Measurements from ENCODE around the gene MUC4.
"Not testable (repeated sequence)": the region's sequence is repeated elsewhere in the genome, so short reads cannot be mapped to it uniquely, and the experiment has no call there.

Gene MUC4

DNA sequence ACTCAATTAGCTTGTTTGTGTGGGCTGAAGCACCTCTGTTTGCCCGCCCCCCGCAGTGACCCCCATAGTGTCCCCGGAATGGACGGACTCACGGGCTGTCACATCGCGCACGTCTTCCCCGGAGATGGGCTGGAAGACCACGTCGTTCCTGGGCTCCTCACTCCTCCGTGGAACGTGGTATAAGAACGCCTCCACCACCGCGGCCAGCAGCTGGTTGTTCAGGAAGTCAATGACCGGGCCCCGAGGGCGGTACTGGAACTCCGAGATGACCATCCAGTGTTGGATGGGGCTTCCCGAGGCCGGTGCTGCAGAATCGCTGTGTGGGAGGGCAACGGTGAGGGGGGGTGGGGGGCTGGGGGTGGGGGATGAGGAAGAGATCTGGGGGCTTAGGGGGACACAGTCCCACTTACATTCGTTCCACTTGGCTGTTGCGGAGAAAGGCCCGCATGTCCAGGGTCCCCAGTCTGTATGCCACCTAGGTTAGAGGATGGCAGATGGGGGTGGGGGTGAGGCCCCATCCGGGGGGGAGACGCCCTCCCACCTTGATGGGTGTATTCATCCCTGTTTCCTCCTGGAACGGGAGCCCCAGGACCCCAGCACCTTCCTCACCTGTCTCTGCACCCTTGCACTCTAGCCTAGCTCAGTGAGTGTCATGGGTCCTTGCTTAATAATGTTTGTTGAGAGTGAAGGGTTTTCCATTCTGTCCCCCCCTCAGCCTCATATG is 60.8 kb downstream of the MUC4 start:
- in situ Hi-C loops (cut with HindIII; ENCODE audit: low sequenced_read_pairs): no loop called here
- DNase-seq (ENCODE audit: low read depth): no peak
- TF ChIP-seq, protein P1, sequence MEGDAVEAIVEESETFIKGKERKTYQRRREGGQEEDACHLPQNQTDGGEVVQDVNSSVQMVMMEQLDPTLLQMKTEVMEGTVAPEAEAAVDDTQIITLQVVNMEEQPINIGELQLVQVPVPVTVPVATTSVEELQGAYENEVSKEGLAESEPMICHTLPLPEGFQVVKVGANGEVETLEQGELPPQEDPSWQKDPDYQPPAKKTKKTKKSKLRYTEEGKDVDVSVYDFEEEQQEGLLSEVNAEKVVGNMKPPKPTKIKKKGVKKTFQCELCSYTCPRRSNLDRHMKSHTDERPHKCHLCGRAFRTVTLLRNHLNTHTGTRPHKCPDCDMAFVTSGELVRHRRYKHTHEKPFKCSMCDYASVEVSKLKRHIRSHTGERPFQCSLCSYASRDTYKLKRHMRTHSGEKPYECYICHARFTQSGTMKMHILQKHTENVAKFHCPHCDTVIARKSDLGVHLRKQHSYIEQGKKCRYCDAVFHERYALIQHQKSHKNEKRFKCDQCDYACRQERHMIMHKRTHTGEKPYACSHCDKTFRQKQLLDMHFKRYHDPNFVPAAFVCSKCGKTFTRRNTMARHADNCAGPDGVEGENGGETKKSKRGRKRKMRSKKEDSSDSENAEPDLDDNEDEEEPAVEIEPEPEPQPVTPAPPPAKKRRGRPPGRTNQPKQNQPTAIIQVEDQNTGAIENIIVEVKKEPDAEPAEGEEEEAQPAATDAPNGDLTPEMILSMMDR (IDR thresholded peaks at IDR 0.05; ENCODE audit: low read depth, low read length, missing control alignments): no peak
- no peak overlapping the region for H3K4me3 ChIP-seq (ENCODE audit: low read depth, low read length)

DNA sequence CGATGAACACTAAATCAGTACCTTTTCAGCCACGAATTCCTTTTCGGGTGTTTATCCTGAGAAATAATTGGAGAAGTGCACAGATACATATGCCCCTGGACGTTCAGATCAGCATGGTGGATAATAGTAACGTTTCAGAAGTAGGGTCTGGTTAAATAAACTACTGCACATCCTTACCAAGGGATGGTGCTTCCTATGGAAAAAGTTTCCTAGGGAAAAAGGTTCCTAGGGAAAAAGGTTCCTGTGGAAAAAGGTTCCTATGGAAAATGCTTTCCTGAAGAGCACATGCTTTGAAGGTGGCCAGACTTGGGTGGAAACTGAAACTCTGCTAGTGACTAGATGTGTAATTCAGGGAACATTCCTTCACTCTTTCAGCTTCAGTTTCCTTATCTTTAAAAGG is 62.6 kb downstream of the MUC4 start:
- H3K4me3 ChIP-seq (ENCODE audit: low read depth, low read length); DNase-seq (ENCODE audit: low read depth); in situ Hi-C loops (cut with HindIII; ENCODE audit: low sequenced_read_pairs): not testable (repeated sequence)

DNA sequence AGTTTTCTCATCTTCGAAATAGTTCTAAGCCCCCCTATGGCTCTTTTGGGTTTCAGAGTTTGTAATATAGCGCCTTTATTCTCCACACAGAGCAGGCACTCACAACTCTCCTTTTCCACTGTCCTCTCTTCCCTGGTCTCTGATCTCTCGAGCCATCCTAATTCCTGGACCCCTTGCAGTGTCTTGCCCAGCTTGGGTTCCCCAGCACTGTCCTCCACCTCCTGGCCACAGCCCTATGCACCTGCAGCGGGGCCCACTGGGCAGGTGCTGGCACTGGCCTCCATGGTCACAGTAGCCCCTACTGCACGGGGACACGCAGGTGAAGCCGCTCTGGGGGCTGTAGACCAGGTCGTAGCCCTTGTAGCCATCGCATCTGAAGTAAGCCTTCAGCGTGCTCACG is 63.1 kb downstream of the MUC4 start:
- in situ Hi-C loops (cut with HindIII; ENCODE audit: low sequenced_read_pairs): no loop called here
- no peak overlapping the region for H3K4me3 ChIP-seq (ENCODE audit: low read depth, low read length)
- TF ChIP-seq, protein P1 (IDR thresholded peaks at IDR 0.05; ENCODE audit: low read depth, low read length, missing control alignments): no peak
- no peak for DNase-seq (ENCODE audit: low read depth)

DNA sequence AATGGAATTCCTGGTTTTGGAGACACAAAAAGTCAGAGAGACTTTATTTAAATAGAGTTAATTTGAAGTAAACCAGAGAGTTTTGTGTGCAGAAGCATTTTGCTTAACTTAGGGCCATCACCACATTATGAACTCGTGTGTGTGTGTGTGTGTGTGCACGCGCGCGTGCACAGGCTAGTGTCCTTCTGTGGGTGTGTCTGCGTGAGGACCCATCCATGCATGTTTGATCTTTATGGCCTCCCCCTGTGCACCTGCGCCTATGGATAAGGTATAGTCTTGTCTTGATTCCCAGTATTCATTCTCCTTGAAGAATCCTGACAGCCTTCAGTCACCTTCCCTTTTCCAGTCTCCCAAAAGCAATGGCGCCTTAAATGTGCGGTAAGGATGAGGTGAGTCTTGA is 65.0 kb downstream of the MUC4 start:
- TF ChIP-seq, protein P1 (IDR thresholded peaks at IDR 0.05; ENCODE audit: low read depth, low read length, missing control alignments): no peak
- no peak overlapping the region for H3K4me3 ChIP-seq (ENCODE audit: low read depth, low read length)
- in situ Hi-C loops (cut with HindIII; ENCODE audit: low sequenced_read_pairs): no loop called here
- no peak for DNase-seq (ENCODE audit: low read depth)

DNA sequence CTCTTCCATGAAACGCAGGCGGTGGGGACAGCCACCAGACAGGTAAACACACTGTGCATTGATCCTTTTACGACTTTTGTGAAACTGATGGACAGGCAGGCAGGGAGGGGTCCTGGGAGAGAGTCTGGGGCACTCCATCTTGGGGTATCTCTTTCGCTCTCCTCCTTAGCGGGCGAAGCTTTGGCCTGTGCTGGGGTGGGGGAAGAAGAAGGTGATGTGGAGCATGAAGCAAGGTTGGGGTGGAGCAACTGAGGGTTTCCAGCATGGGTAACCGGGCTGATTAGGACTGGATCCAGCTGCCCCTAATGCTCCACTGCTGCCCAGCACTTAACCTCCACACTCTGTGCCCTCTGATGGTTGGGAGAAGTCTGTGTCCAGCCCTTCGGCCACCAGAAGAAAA is 65.4 kb downstream of the MUC4 start:
- in situ Hi-C loops (cut with HindIII; ENCODE audit: low sequenced_read_pairs): no loop called here
- no peak overlapping the region for H3K4me3 ChIP-seq (ENCODE audit: low read depth, low read length)
- DNase-seq (ENCODE audit: low read depth): no peak
- TF ChIP-seq, protein P1 (IDR thresholded peaks at IDR 0.05; ENCODE audit: low read depth, low read length, missing control alignments): no peak

DNA sequence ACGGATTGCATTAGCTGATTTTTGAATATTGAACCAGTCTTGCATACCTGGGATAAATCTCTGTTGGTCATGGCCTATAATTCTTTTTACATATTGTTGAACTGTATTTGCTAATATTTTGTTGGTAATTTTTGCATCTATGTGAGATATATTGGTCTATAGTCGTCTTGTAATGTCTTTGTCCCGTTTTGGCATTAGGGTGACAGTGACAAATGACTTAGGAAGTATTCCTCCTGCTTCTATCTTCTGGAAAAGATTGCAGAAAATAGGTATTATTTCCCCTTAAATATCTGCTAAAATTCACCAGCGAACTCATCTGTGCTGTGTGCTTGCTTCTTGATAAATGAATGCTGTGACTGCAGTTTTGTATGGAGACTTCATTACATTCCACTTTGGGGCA is 67.3 kb downstream of the MUC4 start:
- DNase-seq (ENCODE audit: low read depth): no peak
- H3K4me3 ChIP-seq (ENCODE audit: low read depth, low read length): no peak overlapping the region
- in situ Hi-C loops (cut with HindIII; ENCODE audit: low sequenced_read_pairs): no loop called here
- TF ChIP-seq, protein P1 (IDR thresholded peaks at IDR 0.05; ENCODE audit: low read depth, low read length, missing control alignments): no peak

DNA sequence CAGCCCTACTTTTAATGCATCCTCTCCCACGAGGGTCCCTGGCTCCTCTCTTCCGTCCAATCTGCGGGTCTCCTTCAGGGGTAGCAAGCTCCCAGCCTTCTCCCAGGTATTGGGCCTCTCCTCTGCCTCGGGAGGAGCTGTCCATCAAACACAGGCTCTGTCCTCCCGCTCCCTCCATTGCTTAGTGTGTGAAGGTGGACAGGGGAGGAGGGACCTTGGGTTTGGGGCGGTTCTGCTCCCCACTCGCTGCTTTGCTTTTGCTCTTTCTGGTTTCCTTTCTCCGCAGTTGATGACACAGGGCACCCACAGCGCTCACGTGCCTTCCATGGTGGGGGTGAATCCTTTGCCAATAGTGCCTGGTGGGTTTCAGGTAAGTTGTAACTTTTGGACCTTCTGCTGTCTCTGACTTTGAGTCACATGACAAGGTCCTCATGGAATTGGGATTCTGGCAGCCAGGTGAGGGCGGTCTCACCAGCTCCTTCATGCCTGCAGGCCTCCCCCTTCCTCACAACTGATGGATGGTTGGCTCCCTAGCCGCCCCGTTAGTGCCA is 72.1 kb downstream of the MUC4 start:
- H3K4me3 ChIP-seq (ENCODE audit: low read depth, low read length): no peak overlapping the region
- TF ChIP-seq, protein P1 (IDR thresholded peaks at IDR 0.05; ENCODE audit: low read depth, low read length, missing control alignments): no peak
- DNase-seq (ENCODE audit: low read depth): no peak
- in situ Hi-C loops (cut with HindIII; ENCODE audit: low sequenced_read_pairs): no loop called here
